ENCODE results near the gene GMPPB.

GMPPB gene

GRCh38 chr3:49729966-49730609 is 6.3 kb upstream of the GMPPB start:
- DNase-seq (ENCODE audit: low spot score): no peak

GRCh38 chr3:49727924-49728361 is 4.2 kb upstream of the GMPPB start:
- DNase-seq (ENCODE audit: low spot score): no peak

GRCh38 chr3:49727154-49727923 is 3.6 kb upstream of the GMPPB start:
- DNase-seq (ENCODE audit: low spot score): no peak

DNA sequence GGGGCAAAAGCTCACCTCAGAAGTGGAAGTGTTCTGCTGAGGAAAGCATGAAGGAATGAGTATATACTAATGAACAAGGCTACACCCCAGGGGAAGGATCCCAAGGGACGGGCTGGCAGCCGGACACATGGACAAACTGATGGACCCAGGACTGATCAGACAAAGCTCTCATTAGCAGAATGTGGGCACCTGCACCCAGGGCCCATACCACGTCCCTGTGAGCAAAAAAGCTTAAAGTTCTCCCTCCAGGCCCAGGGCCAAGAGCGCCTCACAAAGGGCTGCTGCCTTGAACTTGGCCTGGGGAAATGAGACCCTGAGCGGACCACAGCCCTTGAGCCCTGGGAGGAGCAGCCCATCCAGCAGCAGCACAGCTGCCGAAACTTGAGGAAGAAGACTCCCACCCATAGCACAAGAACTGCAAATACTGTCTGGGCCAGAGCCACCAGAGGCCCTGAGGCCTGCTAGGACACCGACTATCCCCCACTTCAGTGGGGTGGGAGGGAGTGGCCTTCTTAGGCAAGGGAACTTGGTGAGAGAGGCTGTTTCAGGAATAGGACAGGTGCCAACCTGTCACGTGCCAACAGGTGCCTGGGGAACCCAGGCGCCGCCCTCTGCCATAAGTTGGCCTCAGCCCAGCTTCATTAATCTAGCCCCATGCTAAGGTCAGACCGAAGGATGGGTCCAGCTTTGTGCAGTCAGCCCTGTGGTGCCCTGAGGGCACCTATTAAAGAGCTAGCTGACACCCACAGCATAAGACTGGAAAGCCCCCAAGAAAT is 2.3 kb upstream of the GMPPB start:
- DNase-seq (ENCODE audit: low spot score): no peak

- no peak for DNase-seq (ENCODE audit: low spot score)
Measured at GRCh38 chr3:49724586-49724985, 835 bp upstream of the GMPPB start.

GRCh38 chr3:49723296-49723627 is 489 bp downstream of the GMPPB start:
- DNase-seq (ENCODE audit: low spot score): peak; percentile 28

- DNase-seq (ENCODE audit: low spot score): no peak
Measured at GRCh38 chr3:49722896-49723295, 855 bp downstream of the GMPPB start.

DNA sequence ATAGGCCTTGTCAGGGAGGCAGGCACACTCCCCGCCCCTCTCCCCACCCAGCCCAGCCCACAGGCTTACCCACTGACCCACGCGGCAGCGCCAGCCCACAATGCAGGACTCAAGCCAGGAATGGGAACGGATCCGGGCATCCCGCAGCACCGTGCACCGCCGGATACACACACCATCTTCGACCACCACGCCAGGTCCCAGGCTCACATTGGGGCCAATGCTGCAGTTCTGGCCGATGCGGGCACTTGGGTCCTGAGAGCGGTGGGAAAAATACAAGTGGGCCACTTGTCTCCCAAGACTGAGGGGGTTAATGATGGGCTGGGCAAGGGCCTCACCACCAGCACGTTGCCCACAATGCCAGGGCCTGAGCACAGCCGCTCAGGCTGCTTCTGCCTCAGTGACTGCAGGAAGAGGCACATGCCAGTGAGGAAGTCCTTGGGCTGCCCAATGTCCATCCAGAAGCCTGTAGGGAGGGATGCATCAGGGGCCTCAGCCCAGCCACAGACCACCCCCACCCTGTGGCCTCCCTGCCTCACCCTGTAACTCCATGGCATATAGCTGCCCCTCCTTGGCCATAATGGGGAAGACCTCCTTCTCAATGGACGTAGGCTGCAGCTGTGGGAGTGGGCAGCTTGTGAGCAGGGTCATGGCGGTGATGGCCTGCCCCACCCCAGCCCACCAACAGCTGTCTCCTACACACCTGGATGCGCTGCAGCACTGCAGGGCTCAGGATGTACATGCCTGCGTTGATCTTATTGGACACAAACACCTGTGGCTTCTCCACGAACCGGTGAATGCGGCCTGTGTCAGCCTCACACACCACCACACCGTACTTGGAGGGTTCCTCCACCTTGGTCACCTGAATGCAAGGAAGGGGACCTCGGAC is 1.6 kb downstream of the GMPPB start:
- DNase-seq (ENCODE audit: low spot score): no peak

DNA sequence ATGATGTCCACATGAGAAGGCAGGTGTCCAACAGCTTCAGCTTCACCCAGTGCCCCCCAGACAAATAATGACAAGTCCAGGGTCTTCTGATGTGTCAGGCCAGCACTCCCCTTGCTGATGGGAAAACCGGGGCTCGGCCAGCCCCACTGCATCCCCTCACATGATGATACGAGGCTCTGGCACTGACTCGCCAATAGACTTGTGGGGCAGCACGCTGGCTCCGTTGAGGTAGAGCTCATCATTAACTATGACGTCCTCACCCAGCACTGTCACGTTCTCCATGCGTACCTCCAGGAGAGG is 2.2 kb downstream of the GMPPB start:
- no peak for DNase-seq (ENCODE audit: low spot score)

GRCh38 chr3:49720855-49721595 is 2.7 kb downstream of the GMPPB start:
- DNase-seq (ENCODE audit: low spot score): no peak

- peak; percentile 98 for DNase-seq (ENCODE audit: low spot score)
Measured at GRCh38 chr3:49719214-49719884, 4.4 kb downstream of the GMPPB start, which contains the start of gene AMIGO3. TSS of gene AMIGO3 (minus strand) at chr3:49719684. CDS start at chr3:49719465, 219 bp downstream.

DNA sequence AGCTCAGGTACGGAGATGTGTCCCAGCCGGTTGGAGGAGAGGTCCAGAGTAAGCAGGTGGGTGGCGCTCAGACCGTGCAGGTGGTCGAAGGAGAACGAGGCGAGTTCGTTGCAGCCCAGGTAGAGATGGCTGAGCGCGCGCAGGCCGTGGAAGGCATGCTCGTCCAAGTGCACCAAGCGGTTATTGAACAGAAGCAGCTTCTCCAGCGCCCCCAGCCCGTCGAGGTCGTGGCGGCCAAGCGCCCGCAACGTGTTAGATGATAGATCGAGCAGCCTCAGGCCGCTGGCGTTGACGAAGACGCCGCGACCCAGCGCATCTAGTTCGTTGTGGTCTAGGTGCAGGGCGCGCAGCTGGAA is 4.9 kb downstream of the GMPPB start:
- no peak for DNase-seq (ENCODE audit: low spot score)

DNA sequence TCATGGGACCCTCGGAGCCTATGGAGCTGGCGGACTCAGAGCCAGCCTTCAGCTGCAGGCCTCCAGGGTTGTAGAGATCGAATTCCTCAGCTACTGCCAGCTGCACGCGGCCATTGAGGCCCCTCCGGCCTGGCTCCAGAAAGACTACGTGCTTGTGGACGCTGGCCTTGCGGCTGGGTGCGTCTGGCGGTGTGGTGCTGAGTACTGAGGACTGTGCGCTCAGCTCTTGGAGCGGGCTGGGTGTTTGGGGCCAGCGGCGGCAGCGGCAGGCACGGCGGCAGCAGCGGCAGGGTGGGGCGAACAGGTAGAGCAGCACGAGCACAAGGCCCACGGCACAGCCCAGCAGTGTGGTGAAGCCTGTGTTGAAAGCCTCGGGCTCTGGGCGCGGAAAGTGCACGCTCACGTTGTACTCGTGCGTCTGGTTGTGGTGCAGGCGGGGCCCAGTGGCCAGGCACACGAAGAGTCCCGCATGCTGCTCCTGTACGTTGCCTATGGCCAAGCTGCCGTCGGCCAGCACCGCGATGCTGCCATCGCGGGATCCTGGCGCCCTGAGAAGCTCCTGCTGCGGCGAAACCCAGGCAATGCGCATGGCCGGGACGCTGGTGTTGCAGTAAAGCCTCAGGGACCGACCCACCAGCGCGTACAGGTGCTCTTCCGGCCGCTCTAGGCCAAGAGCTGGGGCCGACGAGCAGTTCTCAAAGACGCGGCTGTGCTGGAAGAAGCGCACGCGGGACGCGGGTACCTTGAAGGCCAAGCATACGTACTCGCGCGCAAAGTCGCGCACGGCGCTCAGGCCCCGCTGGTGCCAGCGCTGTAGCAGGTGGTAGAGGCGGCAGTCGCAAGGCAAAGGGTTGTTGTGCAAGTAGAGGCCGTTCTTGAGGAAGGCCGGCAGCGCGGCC is 5.5 kb downstream of the GMPPB start:
- no peak for DNase-seq (ENCODE audit: low spot score)

- DNase-seq (ENCODE audit: low spot score): no peak
Measured at GRCh38 chr3:49717211-49717958, 6.4 kb downstream of the GMPPB start.

GRCh38 chr3:49716691-49717210 is 7.0 kb downstream of the GMPPB start:
- no peak for DNase-seq (ENCODE audit: low spot score)

DNA sequence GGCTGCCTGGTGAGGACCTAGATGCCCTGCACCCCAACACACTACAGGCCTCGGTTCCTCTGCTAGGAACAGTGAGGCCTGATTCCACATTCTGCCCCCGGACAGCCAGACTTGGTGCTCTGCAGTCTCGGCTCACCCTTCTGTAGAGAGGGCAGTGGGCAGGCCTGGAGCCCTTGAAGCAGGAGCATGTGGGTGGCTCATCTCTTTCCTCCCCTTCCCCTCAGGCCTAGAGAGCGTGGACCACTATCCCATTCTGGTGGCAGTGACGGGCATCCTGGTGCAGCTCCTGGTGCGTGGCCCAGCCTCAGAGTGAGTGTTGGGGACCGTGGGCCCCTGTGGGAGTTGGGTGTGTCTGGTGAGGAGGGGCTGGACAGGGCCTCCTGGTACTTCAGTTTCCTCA is 7.6 kb downstream of the GMPPB start:
- DNase-seq (ENCODE audit: low spot score): no peak

- DNase-seq (ENCODE audit: low spot score): no peak
Measured at GRCh38 chr3:49715611-49716121, 8.1 kb downstream of the GMPPB start.

- no peak for DNase-seq (ENCODE audit: low spot score)
Measured at GRCh38 chr3:49714728-49715550, 8.8 kb downstream of the GMPPB start.
